Posterior cingulate gyrus (tissue), 11 donors: ENCODE measurements around the gene SLC38A8.
A peak's percentile ranks its signal among the peaks of the same experiment; 100 is the strongest.

ENCODE experiments used
- DNase-seq, 10 donors: peaks; one replicate each; pipeline versions ENCODE4 v3.0.0 to v3.0.0-alpha.2; 2020 to 2021; ENCODE audit warnings: mixed read lengths in 3 of 10
- intact Hi-C: fragments of 100-400 bp; cut with DNase I; formaldehyde crosslinking; loops from one replicate; pipeline ENCODE4 v1.15.1; 2023

Gene SLC38A8

DNA sequence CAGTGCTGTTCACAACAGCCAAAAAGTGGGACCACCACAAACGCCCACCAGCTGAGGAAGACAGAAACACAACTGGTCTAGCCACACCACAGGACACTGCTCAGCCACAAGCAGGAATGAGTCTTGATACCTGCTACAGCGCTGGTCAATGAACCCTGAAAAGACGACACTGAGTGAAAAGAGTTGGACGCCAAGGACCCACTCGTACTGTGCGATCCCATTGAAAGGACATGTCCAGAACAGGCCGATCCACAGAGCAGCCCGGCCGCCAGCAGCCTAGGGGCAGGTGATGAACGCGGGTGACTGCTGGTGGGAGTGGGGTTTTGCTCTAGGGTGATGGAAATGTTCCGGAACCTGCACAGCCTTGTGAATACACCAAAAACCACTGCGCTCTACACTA, 10.6 kb upstream of the SLC38A8 start:
- DNase-seq = peak in 2 of 10 donors; percentile 37 to 61
- intact Hi-C loops = no loop called here

DNA sequence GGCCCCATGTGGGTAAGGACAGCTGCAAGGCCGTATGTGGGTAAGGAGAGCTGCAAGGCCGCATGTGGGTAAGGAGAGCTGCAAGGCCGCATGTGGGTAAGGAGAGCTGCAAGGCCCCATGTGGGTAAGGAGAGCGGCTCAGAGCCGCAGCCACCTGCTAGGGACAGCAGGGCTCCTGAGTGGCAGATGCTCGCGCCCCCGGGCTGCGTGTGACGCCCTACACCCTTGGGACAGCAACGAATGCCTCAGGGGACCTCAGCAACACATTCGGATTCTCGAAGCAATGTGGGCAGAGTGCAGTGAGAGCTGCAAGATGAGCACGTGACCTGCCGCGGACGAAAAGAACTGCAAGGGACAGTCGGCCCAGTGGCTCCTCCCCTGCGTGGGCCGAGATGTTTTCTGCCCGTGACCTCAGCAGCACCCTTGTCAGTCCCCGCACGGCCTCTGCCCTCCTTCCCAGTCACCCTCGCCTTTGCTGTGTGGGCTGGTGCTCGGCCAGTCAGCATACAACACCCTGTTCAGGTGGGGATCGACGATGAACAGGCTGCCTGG, 9.6 kb upstream of the SLC38A8 start:
- intact Hi-C loops = no loop called here
- DNase-seq = peak in 3 of 10 donors; percentile 26 to 81 (median 66)

DNA sequence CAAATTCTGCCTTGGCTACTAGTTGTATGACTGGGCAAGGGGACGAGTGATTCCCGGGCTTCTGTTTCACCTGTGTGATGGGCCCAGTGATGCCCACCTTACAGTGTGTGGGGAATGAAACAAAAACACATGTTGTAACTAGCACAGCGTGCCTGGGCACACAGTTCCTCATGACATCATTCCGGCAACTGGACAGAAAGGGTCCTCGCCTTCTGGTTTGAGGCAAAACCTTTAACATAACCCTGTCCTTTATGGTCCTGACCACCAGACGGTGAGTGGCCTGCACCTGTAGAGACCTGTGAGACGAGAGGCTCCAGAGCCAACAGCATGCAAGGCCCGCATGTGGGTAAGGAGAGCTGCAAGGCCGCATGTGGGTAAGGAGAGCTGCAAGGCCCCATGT, 7.7 kb upstream of the SLC38A8 start:
- DNase-seq = peak in 3 of 10 donors; percentile 1 to 62 (median 30)
- intact Hi-C loops = no loop called here

DNA sequence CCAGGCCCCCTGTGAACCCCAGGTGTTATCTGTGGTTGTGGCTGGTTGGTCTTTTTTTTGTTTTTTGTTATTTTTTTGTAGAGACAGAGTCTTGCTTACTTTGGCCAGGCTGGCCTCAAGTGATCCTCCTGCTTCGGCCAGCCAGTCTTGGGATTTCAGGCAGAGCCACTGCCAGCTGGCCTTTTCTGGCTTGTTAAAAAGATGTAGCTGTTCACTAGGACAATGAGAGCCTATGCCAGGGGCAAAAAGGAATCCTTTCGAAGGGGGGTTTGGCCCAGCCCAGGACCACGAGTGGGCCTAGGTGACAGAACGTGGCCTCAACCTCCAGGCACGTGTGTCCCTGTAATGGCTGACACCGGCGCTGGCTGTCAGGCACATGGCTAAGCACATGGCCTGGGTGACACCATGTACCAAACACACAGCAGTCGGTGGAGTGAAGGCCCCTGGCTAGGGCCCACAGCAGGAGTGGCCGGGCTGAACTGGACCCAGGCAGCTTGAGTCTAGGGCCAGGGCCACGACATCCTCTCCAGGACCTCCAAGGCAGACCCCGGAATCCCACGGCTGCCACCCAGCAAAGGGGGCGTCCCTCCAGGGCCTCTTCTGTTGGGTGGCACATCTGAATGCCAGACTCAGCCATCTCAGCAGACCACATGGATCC, 6.9 kb upstream of the SLC38A8 start:
- DNase-seq = peak in 3 of 10 donors; percentile 27 to 82 (median 55)
- intact Hi-C loops = no loop called here

DNA sequence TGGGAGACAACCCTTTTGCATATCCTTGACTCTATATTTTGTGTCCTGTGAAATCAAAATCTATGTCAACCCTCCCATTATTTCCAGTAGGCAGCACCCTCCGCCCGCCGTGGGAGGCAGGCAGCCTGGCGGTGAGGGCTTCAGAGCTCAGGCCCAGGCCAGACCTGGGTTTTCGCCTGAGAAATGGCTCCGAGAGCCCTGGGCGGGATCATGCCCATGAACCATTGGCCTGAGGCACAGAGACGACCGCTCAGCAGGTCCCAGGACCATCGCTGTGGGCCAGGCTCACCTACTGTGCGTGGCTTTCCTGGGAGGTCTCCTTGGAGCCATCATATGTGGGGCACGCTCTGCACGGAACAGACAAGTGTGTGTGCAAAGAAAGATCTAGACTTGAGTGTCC, 6.3 kb upstream of the SLC38A8 start:
- intact Hi-C loops = no loop called here
- peak in 3 of 10 donors; percentile 12 to 62 (median 22) for DNase-seq

DNA sequence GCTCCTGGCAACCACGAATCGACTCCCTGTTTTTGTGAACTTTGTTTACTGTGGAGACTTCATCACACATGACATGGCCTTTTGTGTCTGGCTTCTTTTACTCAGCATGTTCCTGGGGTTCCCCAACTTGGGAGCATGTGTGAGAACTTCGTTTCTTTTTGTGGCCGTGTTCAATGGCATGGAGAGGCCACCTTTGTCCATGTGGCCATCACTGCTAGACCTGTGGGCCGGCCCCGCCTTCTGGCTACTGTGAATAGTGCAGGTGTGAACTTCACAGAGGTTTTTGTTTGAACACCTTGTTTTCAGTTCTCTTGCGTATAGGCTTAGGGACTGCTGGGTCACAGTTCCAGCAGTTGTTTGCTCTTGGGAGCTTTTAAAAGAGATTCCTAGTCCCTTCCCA, 5.7 kb upstream of the SLC38A8 start:
- intact Hi-C loops = no loop called here

DNA sequence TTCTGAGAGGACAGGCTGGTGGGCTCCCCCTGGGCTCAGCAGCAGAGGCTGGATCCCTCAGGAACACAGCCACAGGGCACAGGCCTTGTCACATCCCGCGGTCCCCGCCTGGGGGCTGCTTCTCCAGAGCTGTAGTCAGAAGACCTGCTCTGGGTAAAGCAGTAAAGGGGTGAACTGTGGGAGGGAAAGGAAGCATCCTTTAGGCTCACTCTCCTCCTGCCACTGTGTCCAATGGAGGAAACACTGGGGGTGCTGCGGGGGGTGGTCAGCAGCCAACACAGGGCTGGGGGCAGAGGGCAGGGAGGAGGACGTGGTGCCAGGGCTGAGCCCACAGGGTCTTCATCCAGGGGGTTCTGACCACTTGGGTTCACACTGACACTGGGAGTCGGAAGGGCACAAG, 5.0 kb upstream of the SLC38A8 start:
- intact Hi-C loops = no loop called here
- DNase-seq = peak in 3 of 10 donors; percentile 9 to 65 (median 62)

More for the DNA sequence above, 5.7 kb upstream of the SLC38A8 start:
- peak in 3 of 10 donors; percentile 12 to 16 (median 12) for DNase-seq

DNA sequence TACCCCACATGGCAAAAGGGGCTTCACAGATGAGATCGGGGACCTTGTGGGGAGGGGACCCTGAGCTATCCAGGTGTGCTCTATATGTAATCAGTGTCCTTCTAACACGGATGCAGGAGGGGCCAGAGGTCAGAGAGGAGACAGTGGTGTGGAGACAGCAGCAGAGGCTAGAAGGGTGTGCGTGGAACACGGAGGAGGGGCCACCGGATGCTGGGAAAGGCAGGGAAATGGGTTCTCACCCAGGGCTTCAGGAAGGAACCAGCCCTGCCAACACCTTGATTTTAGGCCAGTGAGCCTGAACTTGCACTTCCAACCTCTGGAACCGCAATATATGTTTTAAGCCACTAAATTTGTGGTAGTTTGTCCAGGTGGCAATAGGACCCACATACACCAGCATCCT, 4.6 kb upstream of the SLC38A8 start:
- peak in 3 of 10 donors; percentile 15 to 54 (median 29) for DNase-seq
- intact Hi-C loops = no loop called here

DNA sequence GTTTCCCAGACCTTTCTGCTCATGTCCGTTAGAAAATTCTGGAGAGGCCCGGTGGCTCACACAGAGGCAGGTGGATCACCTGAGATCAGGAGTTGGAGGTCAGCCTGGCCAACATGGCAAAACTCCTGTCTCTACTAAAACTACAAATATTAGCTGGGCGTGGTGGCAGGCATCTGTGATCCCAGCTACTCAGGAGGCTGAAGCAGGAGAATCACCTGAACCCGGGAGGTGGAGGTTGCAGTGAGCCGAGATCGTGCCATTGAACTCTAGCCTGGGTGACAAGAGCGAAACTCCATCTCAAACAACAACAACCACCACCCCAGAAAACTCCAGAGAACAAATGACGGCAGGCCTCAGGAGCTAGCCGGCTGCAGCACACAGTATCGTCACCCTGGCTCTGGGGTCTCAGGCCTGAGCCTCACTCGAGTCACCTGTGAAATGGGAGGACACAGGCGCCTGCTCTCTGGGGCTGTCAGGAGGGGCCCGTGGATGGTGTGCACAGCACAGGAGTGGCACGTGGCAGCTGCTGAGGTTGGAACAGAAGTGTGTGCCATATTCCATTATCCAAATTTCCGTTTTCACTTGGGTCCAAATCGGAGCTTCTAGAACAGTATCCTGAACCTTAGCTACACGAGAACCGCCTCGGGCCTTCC, 3.3 kb upstream of the SLC38A8 start:
- intact Hi-C loops = no loop called here

DNA sequence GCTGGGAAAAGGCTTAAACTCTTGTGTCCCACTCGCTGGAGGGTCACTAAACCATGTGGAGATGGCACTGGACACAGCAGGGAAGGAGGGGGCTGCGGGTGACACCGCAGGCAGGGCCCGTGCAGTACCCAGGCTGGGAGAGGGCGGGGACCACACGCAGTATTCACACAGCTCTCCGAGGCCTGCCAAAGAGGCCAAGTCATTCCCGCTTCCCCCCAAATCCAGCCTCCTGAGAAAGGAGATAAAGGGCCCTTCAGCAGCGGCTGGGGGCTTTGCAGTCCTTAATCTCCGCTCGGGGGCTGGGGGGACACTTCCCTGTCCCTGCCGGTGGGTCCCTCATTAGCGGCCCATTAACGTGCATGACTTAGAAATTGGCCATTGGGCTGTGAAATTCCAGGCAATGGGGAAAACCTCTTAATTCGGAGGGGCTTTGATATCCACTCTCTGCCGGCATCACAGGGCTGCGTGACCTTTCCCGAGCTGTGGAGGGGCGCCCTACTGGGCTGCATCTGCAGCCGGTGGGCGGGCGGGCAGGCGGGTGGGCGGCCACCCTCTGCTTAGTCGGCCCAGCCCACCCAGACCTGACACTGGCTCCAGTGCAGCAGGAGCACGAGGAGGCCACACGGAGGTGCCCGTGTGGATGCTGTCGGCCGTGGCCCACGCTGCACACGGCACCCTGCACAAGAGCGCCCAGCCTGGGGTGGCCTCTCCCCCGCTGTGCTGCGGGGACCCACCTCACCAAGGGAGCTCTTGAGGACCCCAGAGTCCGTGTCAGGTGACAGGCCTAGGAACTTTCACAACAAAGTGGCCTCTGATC, 2.6 kb upstream of the SLC38A8 start:
- peak in 4 of 10 donors; percentile 22 to 76 (median 48) for DNase-seq
- intact Hi-C loops = no loop called here

More for the DNA sequence above, 3.3 kb upstream of the SLC38A8 start:
- DNase-seq = peak in 4 of 10 donors; percentile 12 to 67 (median 38)

DNA sequence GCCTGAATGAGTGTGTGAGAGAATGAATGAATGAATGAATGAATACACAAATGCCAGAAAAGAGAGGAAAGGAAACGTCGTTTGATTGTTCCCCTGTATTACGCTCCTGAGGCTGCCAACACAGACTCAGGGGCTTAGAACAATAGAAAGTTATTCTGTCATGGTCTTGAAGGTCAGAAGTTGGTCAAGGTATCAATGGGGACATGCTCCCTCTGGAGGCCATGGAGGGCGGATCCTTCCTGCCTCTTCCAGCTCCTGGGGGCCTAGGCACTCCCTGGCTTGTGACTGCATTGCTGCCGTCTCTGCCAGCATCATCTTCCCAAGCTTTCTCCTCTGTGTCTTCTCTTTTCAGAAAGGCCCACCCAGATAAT, 1.5 kb upstream of the SLC38A8 start:
- peak in 4 of 10 donors; percentile 11 to 58 (median 28) for DNase-seq
- intact Hi-C loops = no loop called here

DNA sequence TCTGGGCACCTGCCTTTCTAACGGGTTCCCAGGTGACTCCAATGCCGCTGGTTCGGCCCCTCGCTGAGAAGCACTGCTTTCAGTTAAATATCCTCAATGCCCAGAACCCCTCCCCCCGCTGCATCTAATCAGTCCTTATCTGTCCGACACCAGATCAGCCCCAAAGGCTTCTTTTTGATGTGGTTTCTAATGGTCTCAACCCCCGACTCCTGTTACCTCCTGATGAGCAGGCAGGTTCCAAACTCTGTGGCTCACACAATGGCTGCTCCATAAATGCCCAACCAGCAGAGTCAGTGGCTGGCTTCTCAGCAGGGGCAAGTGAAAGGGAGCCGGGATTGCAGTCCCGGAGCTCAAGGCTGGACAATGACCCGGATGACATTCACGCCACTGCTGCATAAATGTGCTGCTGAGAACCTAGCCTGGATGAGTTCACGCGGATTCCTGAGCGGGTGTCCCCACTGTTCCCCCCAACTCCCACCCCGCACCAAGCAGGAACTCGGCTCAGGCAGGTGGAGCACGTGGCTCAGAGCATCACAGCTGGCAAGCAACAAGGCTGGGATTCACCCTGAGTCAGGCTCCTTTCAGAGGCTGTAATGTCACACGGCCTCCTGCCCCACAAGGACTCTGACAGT, 1.0 kb upstream of the SLC38A8 start:
- DNase-seq = peak in 4 of 10 donors; percentile 8 to 73 (median 40)
- intact Hi-C loops = no loop called here

DNA sequence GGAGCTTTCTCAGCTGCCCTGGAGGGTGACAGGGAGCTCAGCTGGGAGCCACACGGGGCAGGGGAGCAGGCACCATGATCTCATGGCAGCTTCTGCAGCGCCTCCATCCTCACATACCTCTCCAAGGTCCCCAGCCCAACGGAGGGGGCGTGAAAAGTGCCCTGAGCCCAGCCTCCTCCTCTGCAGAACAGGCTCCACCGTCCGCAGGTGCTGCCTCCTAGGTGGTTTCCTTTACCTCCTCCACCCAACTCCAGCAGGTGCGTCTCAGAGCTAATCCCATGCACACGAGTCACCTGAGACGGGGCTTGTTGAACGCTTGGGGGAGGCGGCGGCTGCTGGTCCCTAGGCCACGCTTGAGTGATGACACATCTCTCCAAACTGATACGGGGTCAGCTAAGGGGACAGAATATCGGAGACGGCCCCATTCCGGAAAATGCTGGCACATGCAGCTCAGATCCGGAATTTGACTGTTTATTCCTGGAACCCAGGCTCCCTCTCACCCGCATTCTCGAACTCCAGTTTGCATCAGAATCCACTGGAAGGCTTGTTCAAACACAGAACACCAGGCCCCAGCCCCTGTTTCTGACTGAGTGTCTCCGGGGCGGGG, 387 bp upstream of the SLC38A8 start:
- peak in 4 of 10 donors; percentile 21 to 70 (median 60) for DNase-seq
- intact Hi-C loops = no loop called here

DNA sequence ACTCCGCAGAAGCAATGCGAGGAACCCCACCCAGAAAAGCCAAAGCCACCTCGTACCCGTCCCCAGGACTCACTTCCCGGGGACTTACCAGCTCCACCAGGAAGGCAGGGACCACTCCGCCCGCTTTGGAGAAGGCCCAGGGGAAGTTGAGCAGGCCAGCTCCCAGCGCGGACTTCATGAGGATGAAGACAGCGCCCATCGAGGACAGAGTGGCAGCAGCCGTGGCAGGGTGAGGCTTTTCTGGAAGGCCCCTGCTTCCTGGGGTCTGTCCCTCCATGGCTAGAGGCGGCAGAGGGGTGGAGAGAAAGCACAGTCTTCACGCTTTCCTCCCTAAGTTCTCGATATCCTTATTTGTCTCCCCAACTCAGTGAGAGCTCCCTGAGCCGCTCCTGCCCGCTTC, 714 bp downstream of the SLC38A8 start:
- intact Hi-C loops = no loop called here
- peak in 4 of 10 donors; percentile 18 to 81 (median 56) for DNase-seq

DNA sequence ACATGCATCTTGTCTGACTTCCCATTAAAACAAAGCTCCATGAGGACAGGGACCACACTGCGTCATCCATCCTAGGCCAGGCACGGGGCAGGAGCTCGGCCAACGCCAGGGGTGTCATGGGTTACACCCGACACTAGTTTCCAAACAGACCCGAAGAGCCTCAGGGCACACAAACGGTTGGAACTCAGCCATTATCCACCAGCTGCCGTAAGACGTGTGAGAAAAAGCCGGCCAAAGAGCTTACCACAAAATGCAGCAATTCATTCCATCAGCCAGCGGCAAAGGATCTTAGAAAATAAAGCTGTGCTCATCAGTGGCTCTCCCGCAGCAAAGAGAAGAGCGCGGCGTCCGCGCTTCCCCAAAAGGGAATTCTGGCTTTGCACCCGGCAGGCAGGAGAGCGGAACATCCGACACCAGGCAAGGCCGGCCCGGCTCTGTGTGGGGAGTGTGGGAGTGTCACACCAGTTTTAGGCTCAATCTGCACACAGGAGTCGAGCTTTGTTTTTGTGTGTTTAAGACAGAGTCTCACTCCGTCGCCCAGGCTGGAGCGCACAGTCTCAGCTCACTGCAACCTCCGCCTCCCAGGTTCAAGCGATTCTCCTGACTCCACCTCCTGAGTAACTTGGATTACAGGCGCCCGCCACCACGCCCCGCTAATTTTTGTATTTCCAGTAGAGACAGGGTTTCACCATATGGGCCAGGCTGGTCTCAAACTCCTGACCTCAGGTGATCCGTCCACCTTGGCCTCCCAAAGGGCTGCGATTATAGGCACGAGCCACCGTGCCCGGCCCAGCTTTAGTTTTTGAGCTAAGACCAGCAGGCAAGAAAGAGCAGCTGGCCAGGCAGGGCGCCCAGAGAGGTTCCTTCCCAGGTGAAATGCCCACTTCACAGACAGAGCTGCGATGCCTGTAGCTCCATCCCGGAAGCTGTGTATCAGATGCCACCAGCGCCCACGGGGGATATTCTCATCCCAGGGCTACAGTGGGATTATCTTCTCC, 1.5 kb downstream of the SLC38A8 start:
- intact Hi-C loops = no loop called here
- peak in 9 of 10 donors; percentile 21 to 90 (median 42) for DNase-seq

DNA sequence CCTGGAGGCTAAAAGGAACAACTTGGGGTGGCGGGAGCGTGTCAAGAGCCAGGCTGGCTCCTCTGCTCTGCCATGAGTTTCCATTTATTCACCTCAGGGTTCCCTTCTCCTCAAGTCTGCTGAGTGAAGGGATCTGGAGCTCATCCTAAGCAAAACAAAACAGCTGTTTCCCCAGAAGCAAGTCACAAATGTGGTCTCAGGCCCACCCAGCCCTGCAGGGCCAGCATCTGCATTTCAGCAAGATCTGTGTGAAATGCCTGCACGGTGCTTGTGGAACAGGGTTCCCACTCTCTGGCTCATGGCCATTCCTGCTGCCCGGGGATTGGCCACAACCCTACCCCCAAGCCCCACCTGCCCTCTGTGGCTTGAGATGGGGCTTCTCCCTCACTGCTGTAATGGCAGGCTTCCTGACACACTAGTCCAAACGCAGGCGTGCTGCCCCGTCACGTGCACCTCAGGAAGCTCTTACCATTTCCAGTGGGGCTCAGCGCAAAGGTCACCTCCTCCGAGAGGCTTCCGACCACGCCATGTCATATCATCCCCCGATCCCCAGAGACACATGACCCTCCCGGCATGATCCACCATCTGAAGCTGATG, 2.3 kb downstream of the SLC38A8 start:
- peak in 4 of 10 donors; percentile 26 to 75 (median 54) for DNase-seq
- intact Hi-C loops = no loop called here

DNA sequence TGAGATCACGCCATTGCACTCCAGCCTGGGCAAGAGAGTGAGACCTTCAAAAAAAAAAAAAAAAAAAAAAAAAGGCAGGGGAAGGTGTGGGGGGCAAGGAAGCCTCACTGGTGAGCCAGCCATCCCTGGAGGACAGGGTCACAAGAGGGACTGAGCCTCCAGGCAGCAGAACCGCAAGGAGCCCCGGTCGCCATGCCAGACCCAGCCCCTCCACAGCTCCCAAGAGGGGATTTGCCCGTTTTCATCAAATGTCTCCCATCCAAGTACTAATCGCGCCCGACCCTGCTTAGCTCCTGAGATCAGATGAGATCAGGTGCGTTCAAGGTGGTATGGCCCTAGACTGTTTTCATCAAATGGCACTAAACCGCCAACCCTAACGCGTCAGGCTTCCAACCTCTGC, 2.9 kb downstream of the SLC38A8 start:
- intact Hi-C loops = no loop called here
- peak in 3 of 10 donors; percentile 5 to 64 (median 30) for DNase-seq

DNA sequence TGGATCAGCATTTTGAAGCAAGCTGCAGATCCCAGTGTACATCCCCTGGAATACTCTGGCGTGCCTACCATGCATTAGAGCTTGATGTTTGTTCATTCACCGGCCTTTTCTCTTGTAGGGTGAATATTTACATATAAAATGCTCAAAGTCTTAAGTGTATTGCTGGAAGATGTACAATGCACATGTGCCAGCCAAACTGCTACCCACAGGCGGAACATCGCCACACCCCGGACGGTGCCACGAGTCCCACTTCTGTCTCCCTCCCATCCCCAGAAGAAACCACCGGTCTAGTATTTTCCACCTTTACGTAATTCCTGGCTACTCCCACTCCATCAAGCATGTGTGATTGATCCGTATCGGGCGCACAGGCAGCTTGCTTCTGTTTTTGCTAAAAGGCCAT, 4.1 kb downstream of the SLC38A8 start:
- peak in 2 of 10 donors; percentile 6 to 16 for DNase-seq
- intact Hi-C loops = no loop called here
